ENCODE measurements around the gene MKNK1. TPM values are rescaled to one million over a fixed set of nuclear protein-coding genes. Genes with fewer than 3 reads are reported as not detected.

MKNK1 gene
- total RNA-seq, 1 experiment from 2014 or later: 103 TPM

- Histone ChIP-seq H3K36me3 (ENCODE audit: low read depth) (no peaks in the 10 kb centered on the region), H2AFZ (no peak overlapping the region), H4K20me1 (ENCODE audit: insufficient read depth) (no peaks in the 10 kb centered on the region; the same call in 1 of the 2 replicates), H3K4me2 (no peak overlapping the region), H3K4me1 (replicated peaks; ENCODE audit: insufficient read depth) (no peaks in the 10 kb centered on the region), H3K79me2 (ENCODE audit: low read depth) (no peaks in the 10 kb centered on the region), H3F3A (ENCODE audit: insufficient read depth, low read depth) (no peaks in the 10 kb centered on the region), H3K9me3 (ENCODE audit: insufficient read depth, low read depth) (no peaks in the 10 kb centered on the region), H3K27me3 (ENCODE audit: insufficient read depth, low read depth) (peaks cover 9% of the 10 kb centered on the region), H3K9me2 (ENCODE audit: insufficient read depth) (no peaks in the 10 kb centered on the region), H3K27ac (no peak overlapping the region), H3K4me3 (no peak overlapping the region)
- DNase-seq: peak in 1 of 2 experiments; percentile 19
- ChIA-PET CTCF (no interaction called here), POLR2A (ENCODE audit: unreplicated experiment) (no interaction called here)
- intact Hi-C loops (cut with micrococcal nuclease; ENCODE audit: unreplicated experiment): no loop called here
- no TSS peak for BruUV-seq (replicated peaks)
- TF ChIP-seq, protein P1, sequence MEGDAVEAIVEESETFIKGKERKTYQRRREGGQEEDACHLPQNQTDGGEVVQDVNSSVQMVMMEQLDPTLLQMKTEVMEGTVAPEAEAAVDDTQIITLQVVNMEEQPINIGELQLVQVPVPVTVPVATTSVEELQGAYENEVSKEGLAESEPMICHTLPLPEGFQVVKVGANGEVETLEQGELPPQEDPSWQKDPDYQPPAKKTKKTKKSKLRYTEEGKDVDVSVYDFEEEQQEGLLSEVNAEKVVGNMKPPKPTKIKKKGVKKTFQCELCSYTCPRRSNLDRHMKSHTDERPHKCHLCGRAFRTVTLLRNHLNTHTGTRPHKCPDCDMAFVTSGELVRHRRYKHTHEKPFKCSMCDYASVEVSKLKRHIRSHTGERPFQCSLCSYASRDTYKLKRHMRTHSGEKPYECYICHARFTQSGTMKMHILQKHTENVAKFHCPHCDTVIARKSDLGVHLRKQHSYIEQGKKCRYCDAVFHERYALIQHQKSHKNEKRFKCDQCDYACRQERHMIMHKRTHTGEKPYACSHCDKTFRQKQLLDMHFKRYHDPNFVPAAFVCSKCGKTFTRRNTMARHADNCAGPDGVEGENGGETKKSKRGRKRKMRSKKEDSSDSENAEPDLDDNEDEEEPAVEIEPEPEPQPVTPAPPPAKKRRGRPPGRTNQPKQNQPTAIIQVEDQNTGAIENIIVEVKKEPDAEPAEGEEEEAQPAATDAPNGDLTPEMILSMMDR (conservative IDR thresholded peaks at IDR 0.05): no peak
- TF ChIP-seq EZH2 (IDR thresholded peaks at IDR 0.05; ENCODE audit: low read depth): no peak
Observed at GRCh38 chr1:46543382-46543760, 60.7 kb downstream of the MKNK1 start.

GRCh38 chr1:46539972-46540371 lies 64.1 kb downstream of the MKNK1 start:
- Histone ChIP-seq H2AFZ (no peak overlapping the region), H3K4me2 (no peak overlapping the region), H4K20me1 (ENCODE audit: insufficient read depth) (no peaks in the 10 kb centered on the region; the same call in 1 of the 2 replicates), H3K4me1 (replicated peaks; ENCODE audit: insufficient read depth) (no peaks in the 10 kb centered on the region), H3K36me3 (ENCODE audit: low read depth) (no peaks in the 10 kb centered on the region), H3K27me3 (ENCODE audit: insufficient read depth, low read depth) (peaks cover 2% of the 10 kb centered on the region), H3K27ac (no peak overlapping the region), H3K9me3 (ENCODE audit: insufficient read depth, low read depth) (no peaks in the 10 kb centered on the region), H3K4me3 (no peak overlapping the region), H3F3A (ENCODE audit: insufficient read depth, low read depth) (no peaks in the 10 kb centered on the region), H3K79me2 (ENCODE audit: low read depth) (no peaks in the 10 kb centered on the region), H3K9me2 (ENCODE audit: insufficient read depth) (no peaks in the 10 kb centered on the region)
- intact Hi-C loops (cut with micrococcal nuclease; ENCODE audit: unreplicated experiment): no loop called here
- CTCF ChIA-PET: no interaction called here
- peak in 1 of 2 experiments; percentile 35 for DNase-seq
- no TSS peak for BruUV-seq (replicated peaks)
- POLR2A ChIA-PET (ENCODE audit: unreplicated experiment): no interaction called here
- no peak for TF ChIP-seq EZH2 (IDR thresholded peaks at IDR 0.05; ENCODE audit: low read depth)
- TF ChIP-seq, protein P1 (conservative IDR thresholded peaks at IDR 0.05): no peak

- no peak for DNase-seq
- Histone ChIP-seq H3K27ac (no peak overlapping the region), H3K79me2 (ENCODE audit: low read depth) (no peaks in the 10 kb centered on the region), H3K4me3 (no peak overlapping the region), H3K4me1 (replicated peaks; ENCODE audit: insufficient read depth) (no peaks in the 10 kb centered on the region), H3K36me3 (ENCODE audit: low read depth) (no peaks in the 10 kb centered on the region), H3K4me2 (no peak overlapping the region), H4K20me1 (ENCODE audit: insufficient read depth) (no peaks in the 10 kb centered on the region), H3K27me3 (ENCODE audit: insufficient read depth, low read depth) (peaks cover 7% of the 10 kb centered on the region), H3K9me2 (ENCODE audit: insufficient read depth) (no peaks in the 10 kb centered on the region), H2AFZ (no peak overlapping the region), H3F3A (ENCODE audit: insufficient read depth, low read depth) (no peaks in the 10 kb centered on the region), H3K9me3 (ENCODE audit: insufficient read depth, low read depth) (no peaks in the 10 kb centered on the region)
- ChIA-PET CTCF (interaction anchor here (1.2 kb wide), 1 partner anchor 9 kb away, joined by 3 read pairs; no protein-coding TSS in a partner anchor), POLR2A (ENCODE audit: unreplicated experiment) (no interaction called here)
- intact Hi-C loops (cut with micrococcal nuclease; ENCODE audit: unreplicated experiment): no loop called here
- no TSS peak for BruUV-seq (replicated peaks)
- TF ChIP-seq EZH2 (IDR thresholded peaks at IDR 0.05; ENCODE audit: low read depth): no peak
- TF ChIP-seq, protein P1 (conservative IDR thresholded peaks at IDR 0.05): no peak
Observed at GRCh38 chr1:46538147-46538546, 65.9 kb downstream of the MKNK1 start.
